Breast epithelium (tissue), 4 donors: ENCODE data around the gene TEP1. TPM values are rescaled to one million over a fixed set of nuclear protein-coding genes. Genes with fewer than 3 reads are reported as not detected.

ENCODE experiments used
- DNase-seq, 2 donors: peaks; one replicate each; pipeline ENCODE4 v3.0.0-alpha.2; 2019; ENCODE audit warnings: low spot score in 2 of 2
- H3K27ac ChIP-seq, 2 donors: fragments of 200-600 bp; sonication (generic) in 1 of 2; one replicate each; pipeline ENCODE4 v1.5.1; 2016 to 2019; ENCODE audit warnings: mild to moderate bottlenecking in 1 of 2
- H3K27me3 ChIP-seq, 2 donors: fragments of 200-600 bp; sonication (generic) in 1 of 2; one replicate each; pipeline versions ENCODE4 v1.5.1 to v1.6.0; 2017 to 2019; ENCODE audit warnings: control low read depth in 1 of 2, mild to moderate bottlenecking in 1 of 2
- H3K36me3 ChIP-seq: fragments of 200-600 bp; one replicate; pipeline ENCODE4 v1.5.1; 2019
- H3K4me1 ChIP-seq, 2 donors: fragments of 200-600 bp; sonication (generic); one replicate each; pipeline ENCODE4 v1.5.1; 2016 to 2019; ENCODE audit warnings: control low read depth in 1 of 2
- H3K4me3 ChIP-seq, 3 donors: fragments of 200-600 bp; sonication (generic); 1 replicate in 2 of 3; 2 replicates in 1 of 3; pipeline ENCODE4 v1.5.1; 2016 to 2019; ENCODE audit warnings: mild to moderate bottlenecking in 3 of 3, moderate library complexity in 2 of 3
- H3K9me3 ChIP-seq, 2 donors: fragments of 200-600 bp; sonication (generic) in 1 of 2; one replicate each; pipeline ENCODE4 v1.5.1; 2016 to 2019; ENCODE audit warnings: control low read depth in 1 of 2
- POLR2A ChIP-seq: fragments of 450-650 bp; IDR thresholded peaks from one replicate; pipeline ENCODE4 v1.6.1; 2016; ENCODE audit warnings: antibody characterized with exemption, mild to moderate bottlenecking, moderate library complexity
- POLR2AphosphoS5 ChIP-seq, 3 donors: sonication (generic); formaldehyde crosslinking; IDR thresholded peaks; one replicate each; pipeline ENCODE4 v1.6.1; 2017; ENCODE audit warnings: antibody characterized with exemption in 3 of 3
- intact Hi-C: fragments of 100-400 bp; cut with DNase I; formaldehyde crosslinking; loops from one replicate; pipeline ENCODE4 v1.15.1; 2023; ENCODE audit warnings: low total_unique reads
- total RNA-seq, 3 donors: library from RNA; depleted of rRNA; stranded (reverse); fragments of >200 nt; gene quantifications; one replicate each; pipeline ENCODE4 v1.1.0, GENCODE V29; 2016
- TF ChIP-seq, protein P1 (sequence below), 3 donors: fragments of 450-650 bp; IDR thresholded peaks; one replicate each; pipeline ENCODE4 v1.5.1; 2016 to 2017; ENCODE audit warnings: antibody characterized with exemption in 3 of 3, mild to moderate bottlenecking in 3 of 3, moderate library complexity in 3 of 3

TEP1 gene
- total RNA-seq, 3 donors from 2014 or later, result 21.3 to 34.5 (median 27.2) TPM

DNA sequence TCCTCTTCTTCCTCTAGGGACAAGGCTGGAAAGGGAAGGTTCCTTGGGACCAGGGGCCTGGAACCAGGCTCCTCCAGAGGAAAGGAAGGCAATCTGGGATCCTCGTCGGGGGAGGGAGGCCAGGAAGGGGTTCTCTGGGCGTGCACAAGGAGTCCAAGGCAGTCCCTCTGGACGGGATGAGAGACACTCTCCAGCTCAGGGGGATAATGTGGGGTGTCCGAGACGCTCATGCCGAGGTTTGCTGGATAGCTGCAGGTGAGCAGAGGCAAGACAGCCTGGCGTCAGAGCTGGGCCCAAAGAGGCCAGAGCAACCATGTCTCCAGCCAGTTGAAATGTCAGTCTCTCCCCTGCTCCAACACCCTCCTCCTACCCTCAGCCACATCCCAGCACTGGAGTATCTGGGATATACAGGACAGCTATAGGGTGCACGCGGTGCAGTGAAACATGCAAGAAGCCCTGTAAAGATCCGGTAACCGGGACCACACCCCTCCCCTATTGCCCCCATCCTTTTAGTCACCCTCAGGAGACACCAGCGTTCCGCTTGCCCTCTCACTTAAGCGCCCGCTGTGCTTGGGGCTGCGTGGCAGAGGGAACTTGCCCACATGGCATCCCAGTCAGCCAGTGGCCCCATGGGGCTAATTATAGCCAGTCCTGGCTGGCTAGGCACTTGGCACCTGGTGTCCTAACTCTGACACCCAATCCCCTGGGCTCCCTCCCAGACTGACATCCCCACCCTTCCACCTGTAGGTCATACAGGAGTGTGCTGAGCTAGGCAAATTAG lies 22.5 kb upstream of the TEP1 start, which contains the start of gene KLHL33:
TSS of gene KLHL33 (minus strand) at position 585 of the 781 bp plus-strand sequence. CDS start at position 230, 355 bp downstream.
- no peaks in the 10 kb centered on the region for H3K9me3 ChIP-seq
- no peaks in the 10 kb centered on the region for H3K4me1 ChIP-seq
- H3K27me3 ChIP-seq, result no peaks in the 10 kb centered on the region
- intact Hi-C loops, result no loop called here
- DNase-seq, result no peak
- peak within 1 kb of the TSS in 1 of 2 donors; percentile 66 for H3K27ac ChIP-seq
- peak within 1 kb of the TSS; percentile 26 to 62 (median 39) for H3K4me3 ChIP-seq
- no peaks in the 10 kb centered on the region for H3K36me3 ChIP-seq
- TF ChIP-seq, protein P1, sequence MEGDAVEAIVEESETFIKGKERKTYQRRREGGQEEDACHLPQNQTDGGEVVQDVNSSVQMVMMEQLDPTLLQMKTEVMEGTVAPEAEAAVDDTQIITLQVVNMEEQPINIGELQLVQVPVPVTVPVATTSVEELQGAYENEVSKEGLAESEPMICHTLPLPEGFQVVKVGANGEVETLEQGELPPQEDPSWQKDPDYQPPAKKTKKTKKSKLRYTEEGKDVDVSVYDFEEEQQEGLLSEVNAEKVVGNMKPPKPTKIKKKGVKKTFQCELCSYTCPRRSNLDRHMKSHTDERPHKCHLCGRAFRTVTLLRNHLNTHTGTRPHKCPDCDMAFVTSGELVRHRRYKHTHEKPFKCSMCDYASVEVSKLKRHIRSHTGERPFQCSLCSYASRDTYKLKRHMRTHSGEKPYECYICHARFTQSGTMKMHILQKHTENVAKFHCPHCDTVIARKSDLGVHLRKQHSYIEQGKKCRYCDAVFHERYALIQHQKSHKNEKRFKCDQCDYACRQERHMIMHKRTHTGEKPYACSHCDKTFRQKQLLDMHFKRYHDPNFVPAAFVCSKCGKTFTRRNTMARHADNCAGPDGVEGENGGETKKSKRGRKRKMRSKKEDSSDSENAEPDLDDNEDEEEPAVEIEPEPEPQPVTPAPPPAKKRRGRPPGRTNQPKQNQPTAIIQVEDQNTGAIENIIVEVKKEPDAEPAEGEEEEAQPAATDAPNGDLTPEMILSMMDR (IDR thresholded peaks at IDR 0.05), result no peak
- TF ChIP-seq POLR2A, result no peak
- TF ChIP-seq POLR2AphosphoS5 (IDR thresholded peaks at IDR 0.05), result no peak

DNA sequence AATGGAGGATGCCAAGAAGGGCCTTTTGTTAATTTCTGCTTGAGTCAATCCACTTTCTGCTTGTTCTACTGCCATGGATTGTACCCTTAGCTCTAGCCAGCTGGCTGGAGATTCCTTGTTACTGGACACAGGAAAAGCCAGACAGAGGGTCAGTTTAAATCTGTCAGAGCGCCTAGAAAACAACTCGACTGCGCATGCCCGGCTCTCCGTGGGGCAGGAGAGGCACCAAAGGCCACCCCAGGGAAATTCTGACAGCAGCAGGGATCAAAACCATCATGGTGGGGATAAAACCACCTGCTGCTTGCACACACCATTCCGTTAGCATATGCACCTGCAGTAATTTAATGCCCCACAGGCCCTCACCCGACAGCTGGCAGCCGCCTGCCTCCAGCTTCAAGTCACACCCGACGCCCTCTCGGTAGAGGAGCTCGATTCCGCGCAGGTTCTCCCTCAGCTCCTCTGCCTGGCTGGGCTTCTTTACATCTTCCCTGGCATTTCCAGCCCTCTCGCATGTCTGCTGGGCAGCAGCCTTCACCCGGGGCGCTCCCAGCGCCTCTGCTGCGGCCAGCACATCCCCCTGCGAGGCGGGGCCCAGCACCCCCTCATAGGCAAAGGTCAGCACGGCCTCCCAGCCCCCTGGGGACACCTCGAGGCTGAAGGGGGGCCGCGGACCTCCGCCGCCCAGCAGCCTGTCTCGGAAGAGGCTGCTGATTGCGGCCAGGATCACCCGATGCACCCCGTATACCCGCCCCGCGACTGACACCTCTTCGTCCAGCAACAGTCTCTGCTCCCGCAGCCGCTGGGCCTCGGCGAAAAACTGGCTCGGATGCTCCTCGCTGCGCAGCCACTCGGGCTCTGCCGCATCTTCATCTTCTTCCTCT lies 21.6 kb upstream of the TEP1 start:
- peak overlapping the region in 1 of 2 donors; percentile 66 for H3K27ac ChIP-seq
- no peaks in the 10 kb centered on the region for H3K9me3 ChIP-seq
- H3K27me3 ChIP-seq, result no peaks in the 10 kb centered on the region
- DNase-seq, result no peak
- H3K36me3 ChIP-seq, result no peaks in the 10 kb centered on the region
- TF ChIP-seq, protein P1 (IDR thresholded peaks at IDR 0.05), result no peak
- no peak for TF ChIP-seq POLR2AphosphoS5 (IDR thresholded peaks at IDR 0.05)
- TF ChIP-seq POLR2A, result no peak
- peak overlapping the region; percentile 26 to 62 (median 39) for H3K4me3 ChIP-seq
- H3K4me1 ChIP-seq, result no peaks in the 10 kb centered on the region
- intact Hi-C loops, result no loop called here

DNA sequence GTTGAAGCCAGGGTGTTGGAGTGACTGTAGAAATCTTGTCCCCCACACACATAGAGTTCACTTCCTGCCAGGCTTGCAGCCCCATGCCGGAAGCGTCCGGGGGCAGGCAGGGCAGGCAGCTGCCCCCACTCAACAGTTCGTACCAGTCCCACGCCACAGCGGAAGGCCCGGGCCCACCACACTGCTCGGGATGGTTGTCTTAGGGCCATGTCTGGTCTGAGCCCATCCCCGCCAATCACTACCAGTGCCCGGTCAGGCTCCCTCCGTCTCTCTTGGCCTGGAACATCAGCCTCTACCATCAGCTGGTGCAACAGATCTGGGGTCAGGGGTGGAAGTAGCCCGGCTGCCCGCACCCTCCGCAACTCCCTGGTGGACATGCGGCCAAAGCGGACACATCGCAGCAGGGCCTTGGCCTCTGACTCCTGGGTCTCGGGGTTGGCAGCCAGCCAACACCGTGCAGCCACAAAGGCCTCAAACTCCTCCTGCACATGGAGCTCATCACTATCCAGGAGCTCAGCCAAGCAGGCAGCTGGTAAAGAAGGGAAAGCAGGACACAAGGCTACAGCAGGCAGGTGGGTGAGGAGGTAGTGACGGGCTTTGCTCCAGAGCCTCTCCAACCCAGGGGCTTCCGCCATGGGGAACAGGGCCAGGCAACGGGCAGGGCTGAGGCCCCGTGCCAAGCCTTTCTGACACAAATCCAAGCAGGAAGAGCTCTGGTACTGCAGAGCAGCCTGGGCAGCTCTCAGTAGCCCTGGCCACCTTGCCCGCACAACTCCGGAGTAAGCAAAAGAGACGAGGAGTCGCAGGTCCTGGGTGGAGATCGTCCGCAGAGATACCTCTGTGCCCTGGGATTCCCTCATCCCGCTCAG lies 16.7 kb upstream of the TEP1 start:
- Histone ChIP-seq H3K27ac (no peak overlapping the region), H3K9me3 (no peaks in the 10 kb centered on the region), H3K36me3 (no peaks in the 10 kb centered on the region), H3K4me1 (no peaks in the 10 kb centered on the region), H3K27me3 (no peaks in the 10 kb centered on the region), H3K4me3 (peak overlapping the region in 1 of 3 donors; percentile 32)
- TF ChIP-seq, protein P1 (IDR thresholded peaks at IDR 0.05), result no peak
- TF ChIP-seq POLR2A (no peak), POLR2AphosphoS5 (IDR thresholded peaks at IDR 0.05) (no peak)
- intact Hi-C loops, result no loop called here
- no peak for DNase-seq

DNA sequence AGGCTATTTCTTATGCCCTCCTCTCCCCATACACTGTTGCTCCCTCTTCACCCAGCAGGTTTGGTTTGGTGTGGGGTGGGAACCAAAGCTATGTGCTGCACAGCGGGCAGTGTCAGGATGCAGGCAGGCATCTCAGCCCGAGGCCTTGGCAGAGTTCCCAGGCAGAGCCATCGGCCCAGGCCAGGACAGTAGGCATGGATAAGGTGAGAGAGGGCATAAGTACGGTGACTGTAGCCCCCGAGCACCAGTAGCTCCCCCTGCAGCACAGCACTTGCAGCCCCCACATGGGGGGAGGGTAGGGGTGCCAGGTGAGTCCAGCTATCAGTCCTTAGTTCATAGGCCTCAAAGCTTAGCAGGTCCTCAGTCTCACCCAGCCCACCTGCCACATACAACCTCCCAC lies 15.5 kb upstream of the TEP1 start:
- H3K9me3 ChIP-seq, result no peaks in the 10 kb centered on the region
- H3K4me3 ChIP-seq, result no peak overlapping the region
- H3K4me1 ChIP-seq, result no peaks in the 10 kb centered on the region
- no peaks in the 10 kb centered on the region for H3K36me3 ChIP-seq
- H3K27me3 ChIP-seq, result no peaks in the 10 kb centered on the region
- no peak for TF ChIP-seq POLR2AphosphoS5 (IDR thresholded peaks at IDR 0.05)
- no peak for TF ChIP-seq POLR2A
- TF ChIP-seq, protein P1 (IDR thresholded peaks at IDR 0.05), result no peak
- intact Hi-C loops, result no loop called here
- no peak for DNase-seq
- no peak overlapping the region for H3K27ac ChIP-seq
